HCT116 (cell line): ENCODE data around the gene ATRAID. TPM values are rescaled to one million over a fixed set of nuclear protein-coding genes. Genes with fewer than 3 reads are reported as not detected.

Experiments
- ATAC-seq: fragments of 200-7000 bp; cut with Tn5 transposase; 2 replicates; pipeline ENCODE4 v1.9.1; 2020; ENCODE audit warnings: mild to moderate bottlenecking, moderate library complexity
- BruUV-seq: library from RNA; stranded (reverse); fragments of 400-500 nt; replicated peaks from 2 replicates; lab custom pipeline; 2021; lab: Mats Ljungman, UMichigan
- CTCF ChIA-PET: fragments of 300-600 bp; sonication (Branson Sonifier 250); formaldehyde crosslinking; loops from one replicate; lab custom pipeline; 2021; ENCODE audit warnings: antibody characterized with exemption; lab: Charles Lee
- POLR2A ChIA-PET: fragments of 300-600, 350-600 bp; sonication (Branson Sonifier 250); formaldehyde crosslinking; loops from one replicate; lab custom pipeline; 2021; ENCODE audit warnings: antibody characterized with exemption; lab: Charles Lee
- RAD21 ChIA-PET, 2 experiments: fragments of 300-600 bp; sonication (Branson Sonifier 250); formaldehyde crosslinking; loops; one replicate each; lab custom pipeline; 2023; ENCODE audit warnings: low total read pairs in 2 of 2; ENCODE audit not compliant: uncharacterized antibody in 2 of 2, unreplicated experiment in 2 of 2, low non-redundant PET in 1 of 2; lab: Charles Lee
- DNase-seq: peaks from one replicate; pipeline ENCODE4 v3.0.0-alpha.2; 2010; ENCODE audit warnings: low read depth, low spot score
- H2AFZ ChIP-seq: fragments of 200-600 bp; shearing (Covaris generic), sonication (generic); 2 replicates; pipeline ENCODE4 v1.6.1; 2017; ENCODE audit warnings: low read depth, mixed run types, mixed read lengths, antibody characterized with exemption, low read length; ENCODE audit not compliant: poor library complexity, severe bottlenecking
- H3K27ac ChIP-seq: 2 replicates; pipeline ENCODE4 v1.5.1; 2012; ENCODE audit warnings: low read depth, low read length
- H3K27me3 ChIP-seq: fragments of 200-600 bp; sonication (generic); 2 replicates; pipeline ENCODE4 v1.6.1; 2016; ENCODE audit warnings: mixed run types, low read length, mixed read lengths; ENCODE audit not compliant: insufficient read depth
- H3K36me3 ChIP-seq, 2 experiments: fragments of 200-500 bp in 1 of 2; fragments of 200-600 bp in 1 of 2; sonication (Bioruptor generic) in 1 of 2; sonication (generic) in 1 of 2; 2 replicates each; pipeline versions ENCODE4 v1.5.1 to v1.6.1; 2014 to 2016; ENCODE audit warnings: low read length in 2 of 2, inconsistent platforms in 1 of 2, mixed read lengths in 1 of 2, mixed run types in 1 of 2; ENCODE audit not compliant: insufficient read depth in 2 of 2, control insufficient read depth in 1 of 2
- H3K4me1 ChIP-seq, 2 experiments: fragments of 200-600 bp in 1 of 2; sonication (generic) in 1 of 2; 2 replicates each; pipeline versions ENCODE4 v1.5.1 to v1.6.1; 2012 to 2017; ENCODE audit warnings: low read length in 2 of 2, inconsistent platforms in 1 of 2, mild to moderate bottlenecking in 1 of 2, mixed read lengths in 1 of 2, mixed run types in 1 of 2, moderate library complexity in 1 of 2; ENCODE audit not compliant: insufficient read depth in 2 of 2, control insufficient read depth in 1 of 2
- H3K4me2 ChIP-seq: fragments of 200-600 bp; sonication (generic); 2 replicates; pipeline ENCODE4 v1.6.1; 2017; ENCODE audit warnings: mixed run types, low read length, mixed read lengths
- H3K4me3 ChIP-seq, 2 experiments: fragments of 200-600 bp in 1 of 2; sonication (generic) in 1 of 2; replicated peaks in 1 of 2; 2 replicates each; pipeline ENCODE4 v1.5.1; 2011 to 2016; ENCODE audit warnings: low read length in 2 of 2, control low read depth in 1 of 2, low read depth in 1 of 2, mild to moderate bottlenecking in 1 of 2, mixed read lengths in 1 of 2, mixed run types in 1 of 2
- H3K79me2 ChIP-seq: fragments of 200-600 bp; sonication (generic); 2 replicates; pipeline ENCODE4 v1.6.1; 2017; ENCODE audit warnings: mild to moderate bottlenecking, mixed run types, low read length, moderate library complexity, mixed read lengths; ENCODE audit not compliant: insufficient read depth
- H3K9ac ChIP-seq: fragments of 200-600 bp; sonication (generic); 2 replicates; pipeline ENCODE4 v1.6.1; 2016; ENCODE audit warnings: low read length, mixed read lengths
- H3K9me2 ChIP-seq: fragments of 200-600 bp; sonication (generic), shearing (Covaris generic); 2 replicates; pipeline ENCODE4 v1.6.1; 2017; ENCODE audit warnings: mixed run types, mild to moderate bottlenecking, moderate library complexity; ENCODE audit not compliant: insufficient read depth
- H3K9me3 ChIP-seq, 2 experiments: fragments of 200-500 bp in 1 of 2; fragments of 200-600 bp in 1 of 2; sonication (Bioruptor generic) in 1 of 2; sonication (generic) in 1 of 2; 2 replicates each; pipeline ENCODE4 v1.6.1; 2014 to 2017; ENCODE audit warnings: low read length in 2 of 2, mixed read lengths in 2 of 2, inconsistent platforms in 1 of 2, low read depth in 1 of 2, mild to moderate bottlenecking in 1 of 2, mixed run types in 1 of 2, moderate library complexity in 1 of 2; ENCODE audit not compliant: control insufficient read depth in 1 of 2, insufficient read depth in 1 of 2
- H4K20me1 ChIP-seq: fragments of 200-600 bp; sonication (generic), shearing (Covaris generic); 2 replicates; pipeline ENCODE4 v1.6.1; 2017; ENCODE audit warnings: mixed run types, mild to moderate bottlenecking, moderate library complexity; ENCODE audit not compliant: insufficient read depth
- CBX3 ChIP-seq: IDR thresholded peaks from 2 replicates; pipeline ENCODE4 v1.6.1; 2012; ENCODE audit warnings: low read depth
- CEBPB ChIP-seq: IDR thresholded peaks from 2 replicates; pipeline ENCODE4 v1.6.1; 2012; ENCODE audit warnings: low read depth
- ELF1 ChIP-seq: IDR thresholded peaks from 2 replicates; pipeline ENCODE4 v1.6.1; 2012; ENCODE audit warnings: low read depth, borderline replicate concordance
- EZH2 ChIP-seq: fragments of 200-600 bp; sonication (generic); IDR thresholded peaks from 2 replicates; pipeline ENCODE4 v1.6.1; 2017; ENCODE audit warnings: antibody characterized with exemption, mixed run types
- EZH2phosphoT487 ChIP-seq: fragments of 200-600 bp; IDR thresholded peaks from 2 replicates; pipeline ENCODE4 v1.6.1; 2018; ENCODE audit warnings: antibody characterized with exemption, borderline replicate concordance
- JUND ChIP-seq: IDR thresholded peaks from 2 replicates; pipeline ENCODE4 v1.6.1; 2012
- POLR2A ChIP-seq: IDR thresholded peaks from 2 replicates; pipeline ENCODE4 v1.7.0; 2011; ENCODE audit warnings: borderline replicate concordance; ENCODE audit not compliant: insufficient read depth, insufficient read length; ENCODE audit errors: extremely low read depth
- RAD21 ChIP-seq: IDR thresholded peaks from 2 replicates; pipeline ENCODE4 v1.6.1; 2012; ENCODE audit warnings: low read depth, mild to moderate bottlenecking
- TCF7L2 ChIP-seq: IDR thresholded peaks from 2 replicates; pipeline ENCODE4 v1.7.0; 2011; ENCODE audit warnings: borderline replicate concordance, inconsistent platforms; ENCODE audit not compliant: insufficient read depth, insufficient read length; ENCODE audit errors: extremely low read depth
- YY1 ChIP-seq: IDR thresholded peaks from 2 replicates; pipeline ENCODE4 v1.6.1; 2011; ENCODE audit warnings: low read length, low read depth, moderate library complexity, mild to moderate bottlenecking; ENCODE audit not compliant: insufficient replicate concordance; ENCODE audit errors: extremely low read depth
- ZNF274 ChIP-seq: fragments of 200-500 bp; sonication (Bioruptor generic); IDR thresholded peaks from 2 replicates; pipeline ENCODE4 v1.6.1; 2014; ENCODE audit warnings: mild to moderate bottlenecking, low read depth, low read length, inconsistent platforms
- intact Hi-C: fragments of 100-400 bp; cut with micrococcal nuclease; formaldehyde crosslinking; loops from 2 replicates; pipeline ENCODE4 v1.10.0; 2022
- total RNA-seq: library from RNA; stranded (reverse); gene quantifications from one replicate; pipeline ENCODE4 v1.2.1, GENCODE V29; 2021; ENCODE audit not compliant: unreplicated experiment
- TF ChIP-seq, protein P1 (sequence below): IDR thresholded peaks from 2 replicates; pipeline ENCODE4 v1.6.1; 2012
- TF ChIP-seq, protein P2 (sequence below): IDR thresholded peaks from 2 replicates; pipeline ENCODE4 v1.6.1; 2012; ENCODE audit warnings: low read depth
- TF ChIP-seq, protein P3 (sequence below): IDR thresholded peaks from 2 replicates; pipeline ENCODE4 v1.6.1; 2011; ENCODE audit warnings: mild to moderate bottlenecking, low read length, moderate library complexity; ENCODE audit not compliant: insufficient replicate concordance; ENCODE audit errors: extremely low read depth

Gene ATRAID
- total RNA-seq, 1 experiment from 2014 or later, result 93.6 TPM

DNA sequence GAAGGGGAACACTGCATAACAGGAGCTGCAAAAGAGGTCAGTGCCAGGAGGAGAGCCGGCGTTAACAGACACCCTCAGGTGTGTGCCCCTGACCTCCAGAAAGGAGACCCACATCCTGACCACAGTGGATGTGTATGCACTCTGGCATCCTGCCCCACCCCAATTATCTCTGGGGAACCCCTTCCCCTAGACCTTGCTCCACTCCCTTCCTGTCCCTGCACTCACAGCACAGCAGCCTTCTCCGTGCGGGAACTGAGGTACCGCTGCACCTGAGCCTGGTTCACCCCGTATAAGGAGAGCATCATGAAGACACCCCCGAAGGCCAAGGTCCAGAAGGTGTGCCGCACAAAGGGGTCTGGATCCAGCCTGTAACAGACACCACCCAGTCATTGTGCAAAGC, 7.3 kb upstream of the ATRAID start:
- no peak for TF ChIP-seq TCF7L2
- no peak for TF ChIP-seq CEBPB
- TF ChIP-seq YY1, result no peak
- no peak for TF ChIP-seq EZH2phosphoT487
- TF ChIP-seq, protein P1, sequence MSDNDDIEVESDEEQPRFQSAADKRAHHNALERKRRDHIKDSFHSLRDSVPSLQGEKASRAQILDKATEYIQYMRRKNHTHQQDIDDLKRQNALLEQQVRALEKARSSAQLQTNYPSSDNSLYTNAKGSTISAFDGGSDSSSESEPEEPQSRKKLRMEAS, result no peak
- TF ChIP-seq ELF1, result no peak
- TF ChIP-seq EZH2, result no peak
- Histone ChIP-seq H3K4me1 (no peaks in the 10 kb centered on the region), H3K79me2 (peaks cover 14% of the 10 kb centered on the region; the same call in 1 of the 2 replicates), H2AFZ (no peak overlapping the region), H4K20me1 (no peaks in the 10 kb centered on the region), H3K9ac (no peak overlapping the region), H3K9me3 (no peaks in the 10 kb centered on the region), H3K27ac (no peak overlapping the region), H3K4me2 (no peak overlapping the region), H3K4me3 (no peak overlapping the region), H3K36me3 (peaks cover 29 to 66% of the 10 kb centered on the region in 2 experiments; a peak in 2 of 4 replicates), H3K27me3 (no peaks in the 10 kb centered on the region), H3K9me2 (no peaks in the 10 kb centered on the region)
- BruUV-seq, result no TSS peak
- DNase-seq (no peak), ATAC-seq (no peak)
- intact Hi-C loops, result no loop called here
- CTCF ChIA-PET, result no interaction called here
- POLR2A ChIA-PET, result no interaction called here
- RAD21 ChIA-PET, result no interaction called here

DNA sequence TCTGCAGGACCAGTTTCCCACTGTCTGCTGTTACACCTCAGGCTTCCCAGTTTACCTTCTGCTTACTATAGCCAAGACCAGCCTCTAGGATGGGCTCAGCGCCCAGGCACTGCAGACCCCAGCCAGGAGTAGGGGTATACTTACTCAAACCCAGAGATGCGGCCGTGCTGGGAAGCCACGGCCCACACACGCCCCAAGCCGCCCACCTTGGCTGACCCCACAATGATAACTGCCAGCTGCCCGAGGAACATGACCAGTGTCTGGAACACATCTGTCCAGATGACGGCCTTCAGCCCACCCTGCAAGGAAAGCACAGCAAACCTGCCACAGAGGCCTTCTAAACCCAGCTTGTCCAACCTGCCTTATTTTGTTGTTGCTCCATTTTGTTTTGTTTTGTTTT, 6.6 kb upstream of the ATRAID start:
- ATAC-seq (no peak), DNase-seq (no peak)
- intact Hi-C loops, result no loop called here
- CTCF ChIA-PET, result no interaction called here
- Histone ChIP-seq H3K27me3 (no peaks in the 10 kb centered on the region), H3K4me3 (no peak overlapping the region), H3K4me2 (no peak overlapping the region), H3K9me2 (no peaks in the 10 kb centered on the region), H3K79me2 (peaks cover 14% of the 10 kb centered on the region; the same call in 1 of the 2 replicates), H2AFZ (no peak overlapping the region), H3K27ac (no peak overlapping the region), H3K36me3 (peaks cover 27 to 60% of the 10 kb centered on the region in 2 experiments; a peak in 2 of 4 replicates), H3K9ac (no peak overlapping the region), H4K20me1 (no peaks in the 10 kb centered on the region), H3K9me3 (no peaks in the 10 kb centered on the region), H3K4me1 (no peaks in the 10 kb centered on the region)
- POLR2A ChIA-PET, result no interaction called here
- no TSS peak for BruUV-seq
- RAD21 ChIA-PET, result no interaction called here
- TF ChIP-seq RAD21 (no peak), TCF7L2 (no peak), CBX3 (no peak), JUND (no peak), EZH2phosphoT487 (no peak), ZNF274 (no peak), CEBPB (no peak), POLR2A (no peak), EZH2 (no peak)
- TF ChIP-seq, protein P2, sequence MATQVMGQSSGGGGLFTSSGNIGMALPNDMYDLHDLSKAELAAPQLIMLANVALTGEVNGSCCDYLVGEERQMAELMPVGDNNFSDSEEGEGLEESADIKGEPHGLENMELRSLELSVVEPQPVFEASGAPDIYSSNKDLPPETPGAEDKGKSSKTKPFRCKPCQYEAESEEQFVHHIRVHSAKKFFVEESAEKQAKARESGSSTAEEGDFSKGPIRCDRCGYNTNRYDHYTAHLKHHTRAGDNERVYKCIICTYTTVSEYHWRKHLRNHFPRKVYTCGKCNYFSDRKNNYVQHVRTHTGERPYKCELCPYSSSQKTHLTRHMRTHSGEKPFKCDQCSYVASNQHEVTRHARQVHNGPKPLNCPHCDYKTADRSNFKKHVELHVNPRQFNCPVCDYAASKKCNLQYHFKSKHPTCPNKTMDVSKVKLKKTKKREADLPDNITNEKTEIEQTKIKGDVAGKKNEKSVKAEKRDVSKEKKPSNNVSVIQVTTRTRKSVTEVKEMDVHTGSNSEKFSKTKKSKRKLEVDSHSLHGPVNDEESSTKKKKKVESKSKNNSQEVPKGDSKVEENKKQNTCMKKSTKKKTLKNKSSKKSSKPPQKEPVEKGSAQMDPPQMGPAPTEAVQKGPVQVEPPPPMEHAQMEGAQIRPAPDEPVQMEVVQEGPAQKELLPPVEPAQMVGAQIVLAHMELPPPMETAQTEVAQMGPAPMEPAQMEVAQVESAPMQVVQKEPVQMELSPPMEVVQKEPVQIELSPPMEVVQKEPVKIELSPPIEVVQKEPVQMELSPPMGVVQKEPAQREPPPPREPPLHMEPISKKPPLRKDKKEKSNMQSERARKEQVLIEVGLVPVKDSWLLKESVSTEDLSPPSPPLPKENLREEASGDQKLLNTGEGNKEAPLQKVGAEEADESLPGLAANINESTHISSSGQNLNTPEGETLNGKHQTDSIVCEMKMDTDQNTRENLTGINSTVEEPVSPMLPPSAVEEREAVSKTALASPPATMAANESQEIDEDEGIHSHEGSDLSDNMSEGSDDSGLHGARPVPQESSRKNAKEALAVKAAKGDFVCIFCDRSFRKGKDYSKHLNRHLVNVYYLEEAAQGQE, result no peak
- TF ChIP-seq, protein P3, sequence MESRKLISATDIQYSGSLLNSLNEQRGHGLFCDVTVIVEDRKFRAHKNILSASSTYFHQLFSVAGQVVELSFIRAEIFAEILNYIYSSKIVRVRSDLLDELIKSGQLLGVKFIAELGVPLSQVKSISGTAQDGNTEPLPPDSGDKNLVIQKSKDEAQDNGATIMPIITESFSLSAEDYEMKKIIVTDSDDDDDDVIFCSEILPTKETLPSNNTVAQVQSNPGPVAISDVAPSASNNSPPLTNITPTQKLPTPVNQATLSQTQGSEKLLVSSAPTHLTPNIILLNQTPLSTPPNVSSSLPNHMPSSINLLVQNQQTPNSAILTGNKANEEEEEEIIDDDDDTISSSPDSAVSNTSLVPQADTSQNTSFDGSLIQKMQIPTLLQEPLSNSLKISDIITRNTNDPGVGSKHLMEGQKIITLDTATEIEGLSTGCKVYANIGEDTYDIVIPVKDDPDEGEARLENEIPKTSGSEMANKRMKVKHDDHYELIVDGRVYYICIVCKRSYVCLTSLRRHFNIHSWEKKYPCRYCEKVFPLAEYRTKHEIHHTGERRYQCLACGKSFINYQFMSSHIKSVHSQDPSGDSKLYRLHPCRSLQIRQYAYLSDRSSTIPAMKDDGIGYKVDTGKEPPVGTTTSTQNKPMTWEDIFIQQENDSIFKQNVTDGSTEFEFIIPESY, result no peak
- TF ChIP-seq, protein P1, result no peak
